AG10803 (cell line): ENCODE data around the gene MUC22.
"Not testable (repeated sequence)": the region's sequence is repeated elsewhere in the genome, so short reads cannot be mapped to it uniquely, and the experiment has no call there.

Experiments
- DNase-seq: peaks from one replicate; pipeline ENCODE4 v3.0.0; 2010; ENCODE audit warnings: low read depth
- H3K4me3 ChIP-seq: 2 replicates; pipeline ENCODE4 v1.5.1; 2011; ENCODE audit warnings: mild to moderate bottlenecking, low read length, control low read depth
- CTCF ChIP-seq: conservative IDR thresholded peaks from 2 replicates; pipeline ENCODE4 v1.5.1; 2011; ENCODE audit warnings: mild to moderate bottlenecking, low read length, control low read depth, inconsistent platforms

MUC22 gene

DNA sequence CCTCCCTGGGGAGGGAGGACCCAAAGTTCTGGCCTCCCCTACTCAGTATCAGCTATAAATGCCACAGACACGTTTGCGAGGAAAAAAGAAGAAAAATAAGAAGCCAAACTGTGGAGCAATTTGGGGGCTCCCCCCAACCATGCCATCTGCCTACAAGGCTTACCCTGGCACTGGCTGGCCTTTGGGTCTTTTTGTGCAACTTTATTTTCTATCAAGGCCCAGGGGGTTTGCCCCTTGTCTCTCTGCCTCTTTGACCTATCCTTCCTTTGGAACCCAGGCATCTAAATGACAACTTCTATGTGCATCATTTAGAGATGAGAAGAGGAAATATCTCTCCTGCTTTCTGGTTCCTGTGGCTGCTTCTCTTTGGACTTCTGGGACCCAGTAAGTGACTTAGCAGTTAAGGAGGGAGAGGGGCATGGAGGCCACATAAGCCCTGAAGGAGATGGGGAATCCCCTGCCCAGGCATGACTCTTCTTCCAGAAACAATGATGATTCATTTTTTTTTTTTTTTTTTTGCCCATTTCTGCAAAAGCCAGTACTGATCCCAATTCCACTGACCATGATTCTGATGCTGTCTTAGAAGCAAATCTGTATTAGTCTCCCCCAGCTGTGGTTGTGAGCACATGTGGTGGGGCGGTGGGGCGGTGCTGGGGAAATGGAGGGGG, at the start of gene MUC22:
Gene MUC22, plus strand, starts transcription at position 82 of the 668 bp plus-strand sequence. Its CDS starts 233 bp downstream, at position 315.
- peak; percentile 36 for DNase-seq
- TF ChIP-seq CTCF, result no peak
- no peak within 1 kb of the TSS for H3K4me3 ChIP-seq

DNA sequence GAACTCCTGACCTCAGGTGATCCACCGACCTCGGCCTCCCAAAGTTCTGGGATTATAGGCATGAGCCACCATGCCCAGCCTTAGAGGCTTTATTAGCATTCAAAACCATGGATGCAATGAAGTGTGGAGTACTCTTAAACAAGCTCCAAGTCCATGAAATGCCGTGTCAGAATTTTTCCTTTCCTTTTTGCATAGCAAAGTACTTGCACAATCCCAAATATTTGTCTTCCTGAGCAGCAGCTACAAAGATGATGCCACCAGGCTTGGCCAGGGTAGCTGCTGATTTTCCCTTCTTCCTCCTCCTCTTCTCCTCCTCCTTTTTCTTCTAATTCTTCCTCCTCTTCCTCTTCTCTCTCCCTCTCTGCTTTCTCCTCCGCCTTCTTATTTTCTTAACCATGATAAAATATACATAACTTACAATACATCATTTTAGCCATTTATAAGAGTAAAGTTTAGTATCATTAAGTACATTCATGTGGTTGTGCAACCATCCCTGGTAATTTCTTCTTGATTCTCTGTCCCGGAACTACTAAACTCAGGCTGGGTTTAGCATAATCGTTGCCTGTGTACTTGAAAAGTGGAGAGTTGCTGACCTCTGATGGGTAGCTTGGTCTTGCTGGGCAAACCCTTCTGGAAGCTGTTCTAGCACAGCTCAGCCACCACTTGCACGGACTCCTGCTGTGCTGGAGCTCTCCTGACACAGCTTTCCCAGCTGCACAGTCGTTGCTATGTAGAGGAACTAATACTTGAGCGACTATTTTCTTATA, 49.2 kb upstream of the MUC22 start:
- no peak overlapping the region for H3K4me3 ChIP-seq
- peak; percentile 64 for DNase-seq
- TF ChIP-seq CTCF, result no peak

- TF ChIP-seq CTCF, result no peak
- no peak overlapping the region for H3K4me3 ChIP-seq
- no peak for DNase-seq
These were observed 47.6 kb upstream of the MUC22 start for GRCh38 chr6:30962716-30963115.

GRCh38 chr6:30963641-30964040, 46.6 kb upstream of the MUC22 start:
- DNase-seq, result no peak
- TF ChIP-seq CTCF, result no peak
- H3K4me3 ChIP-seq, result no peak overlapping the region

DNA sequence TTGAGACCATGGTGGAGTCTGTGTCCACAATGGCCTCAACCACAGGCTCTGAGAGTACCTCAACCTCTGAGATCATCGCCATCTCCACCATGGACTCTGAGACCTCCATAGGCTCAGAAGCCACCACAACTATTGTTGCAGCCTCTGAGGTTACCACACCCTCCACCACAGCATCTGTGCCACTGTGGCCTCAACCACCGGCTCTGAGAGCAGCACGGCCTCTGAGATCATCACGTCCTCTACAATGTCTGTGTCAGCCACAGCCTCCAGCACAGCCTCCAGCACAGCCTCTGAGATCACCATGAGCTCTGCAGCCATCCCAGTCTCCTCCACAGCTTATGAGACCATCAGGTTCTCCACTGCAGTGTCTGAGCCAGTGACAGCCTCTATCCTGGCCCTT, 46.2 kb upstream of the MUC22 start:
- no peak overlapping the region for H3K4me3 ChIP-seq
- TF ChIP-seq CTCF, result no peak
- DNase-seq, result no peak

GRCh38 chr6:30965140-30965601, 45.1 kb upstream of the MUC22 start:
- no peak overlapping the region for H3K4me3 ChIP-seq
- TF ChIP-seq CTCF, result no peak
- DNase-seq, result no peak

DNA sequence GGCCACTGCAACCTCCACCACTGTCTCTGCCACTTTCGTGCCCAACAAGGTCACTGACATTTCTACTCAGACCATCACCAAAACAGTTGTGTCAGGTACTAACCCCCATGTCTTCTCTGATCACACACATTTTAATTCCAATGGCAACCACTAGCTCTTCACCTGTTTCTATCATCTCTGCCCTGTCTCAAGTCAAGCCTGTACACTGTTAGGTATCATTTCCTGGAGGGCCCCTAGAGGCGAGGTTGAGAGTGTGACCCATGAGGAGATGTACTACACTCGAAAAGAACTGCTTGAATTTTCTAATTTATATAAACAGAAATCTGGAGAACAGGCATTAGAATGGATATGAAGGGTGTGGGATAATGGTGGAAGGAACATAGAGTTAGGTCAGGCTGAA, 44.1 kb upstream of the MUC22 start:
- no peak for DNase-seq
- TF ChIP-seq CTCF, result no peak
- H3K4me3 ChIP-seq, result no peak overlapping the region

DNA sequence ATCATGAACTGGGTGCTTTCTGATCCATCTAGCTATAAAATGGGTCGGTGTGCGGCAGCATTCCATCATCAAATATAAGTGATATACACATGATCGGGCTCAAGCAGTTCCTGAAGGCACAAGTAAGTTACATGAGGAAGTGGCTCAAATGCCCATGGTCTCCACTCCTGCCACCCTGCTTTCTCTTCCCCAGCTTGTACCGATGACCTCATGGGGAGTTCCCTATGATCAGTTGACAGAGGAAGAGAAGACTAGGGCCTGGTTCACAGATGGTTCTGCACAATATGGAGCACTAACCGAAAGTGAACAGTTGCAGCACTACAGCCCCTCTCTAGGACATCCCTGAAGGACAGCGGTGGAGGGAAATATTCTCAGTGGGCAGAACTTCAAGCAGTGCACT, 41.1 kb upstream of the MUC22 start:
- not testable (repeated sequence) for H3K4me3 ChIP-seq, DNase-seq
